Activated naive CD8-positive, alpha-beta T cell (primary cell): ENCODE data around the gene POLR2H.

Experiments used
- H3K27ac Mint-ChIP-seq: one replicate; pipeline ENCODE4 v1.8.0; 2021; ENCODE audit warnings: mixed read lengths
- H3K27me3 Mint-ChIP-seq: one replicate; pipeline ENCODE4 v1.8.0; 2021; ENCODE audit warnings: mixed read lengths
- H3K36me3 Mint-ChIP-seq: one replicate; pipeline ENCODE4 v1.8.0; 2021; ENCODE audit warnings: mixed read lengths
- H3K4me1 Mint-ChIP-seq: one replicate; pipeline ENCODE4 v1.8.0; 2021; ENCODE audit warnings: low read depth, mixed read lengths
- H3K4me3 Mint-ChIP-seq: one replicate; pipeline ENCODE4 v1.8.0; 2021; ENCODE audit warnings: mild to moderate bottlenecking, mixed read lengths
- H3K9me3 Mint-ChIP-seq: one replicate; pipeline ENCODE4 v1.8.0; 2021; ENCODE audit warnings: low read depth, mixed read lengths

Gene POLR2H

DNA sequence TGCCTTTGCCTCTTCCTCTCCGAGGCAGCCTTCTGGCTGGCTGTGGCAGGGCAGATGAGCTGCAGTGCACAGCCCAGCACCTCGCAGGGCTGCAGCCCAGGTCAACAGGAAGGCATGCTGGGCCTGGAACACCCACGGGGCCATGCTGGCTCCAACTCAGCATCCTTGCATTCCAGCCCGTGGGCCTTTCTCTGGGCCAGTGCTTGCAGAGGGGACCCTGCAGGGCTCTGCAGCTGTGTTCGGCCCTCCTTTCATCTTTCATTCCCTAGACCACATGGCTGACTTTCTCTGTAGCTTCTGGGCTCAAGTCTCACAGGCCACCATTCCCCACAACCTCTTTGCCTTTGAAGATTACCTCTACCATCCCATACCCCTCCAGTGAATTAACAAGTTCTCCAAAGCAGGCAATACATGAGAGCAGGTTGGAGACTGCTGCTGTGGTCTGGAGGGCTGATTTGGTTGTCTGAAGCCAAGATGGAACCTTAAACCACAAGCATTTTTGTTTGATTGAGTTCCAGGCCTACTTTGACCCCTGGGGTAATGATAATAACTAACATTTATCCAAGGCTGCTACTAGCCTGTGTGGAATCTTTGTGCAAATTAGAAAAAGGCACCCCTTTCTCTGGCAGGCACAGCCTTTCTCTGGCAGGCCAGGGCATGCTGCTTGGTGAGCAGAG is 18.2 kb upstream of the POLR2H start:
- H3K36me3 Mint-ChIP-seq, result peaks cover 6% of the 10 kb centered on the region
- peaks cover 4% of the 10 kb centered on the region for H3K4me1 Mint-ChIP-seq
- H3K9me3 Mint-ChIP-seq, result no peaks in the 10 kb centered on the region
- no peak overlapping the region for H3K4me3 Mint-ChIP-seq
- no peak overlapping the region for H3K27ac Mint-ChIP-seq
- no peaks in the 10 kb centered on the region for H3K27me3 Mint-ChIP-seq

- peaks cover 6% of the 10 kb centered on the region for H3K36me3 Mint-ChIP-seq
- no peak overlapping the region for H3K27ac Mint-ChIP-seq
These were observed 16.8 kb upstream of the POLR2H start for GRCh38 chr3:184344579-184345316.

DNA sequence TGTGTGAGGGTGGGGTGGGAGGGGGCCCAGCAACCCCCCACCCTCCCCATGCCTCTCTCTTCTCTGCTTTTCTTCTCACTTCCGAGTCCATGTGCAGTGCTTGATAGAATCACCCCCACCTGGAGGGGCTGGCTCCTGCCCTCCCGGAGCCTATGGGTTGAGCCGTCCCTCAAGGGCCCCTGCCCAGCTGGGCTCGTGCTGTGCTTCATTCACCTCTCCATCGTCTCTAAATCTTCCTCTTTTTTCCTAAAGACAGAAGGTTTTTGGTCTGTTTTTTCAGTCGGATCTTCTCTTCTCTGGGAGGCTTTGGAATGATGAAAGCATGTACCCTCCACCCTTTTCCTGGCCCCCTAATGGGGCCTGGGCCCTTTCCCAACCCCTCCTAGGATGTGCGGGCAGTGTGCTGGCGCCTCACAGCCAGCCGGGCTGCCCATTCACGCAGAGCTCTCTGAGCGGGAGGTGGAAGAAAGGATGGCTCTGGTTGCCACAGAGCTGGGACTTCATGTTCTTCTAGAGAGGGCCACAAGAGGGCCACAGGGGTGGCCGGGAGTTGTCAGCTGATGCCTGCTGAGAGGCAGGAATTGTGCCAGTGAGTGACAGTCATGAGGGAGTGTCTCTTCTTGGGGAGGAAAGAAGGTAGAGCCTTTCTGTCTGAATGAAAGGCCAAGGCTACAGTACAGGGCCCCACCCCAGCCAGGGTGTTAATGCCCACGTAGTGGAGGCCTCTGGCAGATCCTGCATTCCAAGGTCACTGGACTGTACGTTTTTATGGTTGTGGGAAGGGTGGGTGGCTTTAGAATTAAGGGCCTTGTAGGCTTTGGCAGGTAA is 16.0 kb upstream of the POLR2H start:
- peaks cover 6% of the 10 kb centered on the region for H3K36me3 Mint-ChIP-seq
- no peaks in the 10 kb centered on the region for H3K27me3 Mint-ChIP-seq
- no peak overlapping the region for H3K4me3 Mint-ChIP-seq
- no peak overlapping the region for H3K27ac Mint-ChIP-seq
- no peaks in the 10 kb centered on the region for H3K9me3 Mint-ChIP-seq
- H3K4me1 Mint-ChIP-seq, result no peaks in the 10 kb centered on the region

More at GRCh38 chr3:184344579-184345316, 16.8 kb upstream of the POLR2H start:
- Mint-ChIP-seq H3K9me3 (no peaks in the 10 kb centered on the region), H3K27me3 (no peaks in the 10 kb centered on the region), H3K4me1 (no peaks in the 10 kb centered on the region), H3K4me3 (no peak overlapping the region)

- H3K4me3 Mint-ChIP-seq, result no peak overlapping the region
- H3K9me3 Mint-ChIP-seq, result no peaks in the 10 kb centered on the region
- H3K4me1 Mint-ChIP-seq, result no peaks in the 10 kb centered on the region
- H3K27me3 Mint-ChIP-seq, result no peaks in the 10 kb centered on the region
- H3K27ac Mint-ChIP-seq, result no peak overlapping the region
- H3K36me3 Mint-ChIP-seq, result peaks cover 6% of the 10 kb centered on the region
These were observed 14.9 kb upstream of the POLR2H start for GRCh38 chr3:184346480-184347190.

- Mint-ChIP-seq H3K36me3 (peaks cover 6% of the 10 kb centered on the region), H3K27ac (no peak overlapping the region), H3K9me3 (no peaks in the 10 kb centered on the region), H3K27me3 (no peaks in the 10 kb centered on the region), H3K4me3 (no peak overlapping the region), H3K4me1 (no peaks in the 10 kb centered on the region)
These were observed 14.0 kb upstream of the POLR2H start for GRCh38 chr3:184347321-184348056.

- Mint-ChIP-seq H3K27me3 (no peaks in the 10 kb centered on the region), H3K27ac (no peak overlapping the region), H3K4me3 (no peak overlapping the region), H3K9me3 (no peaks in the 10 kb centered on the region), H3K4me1 (no peaks in the 10 kb centered on the region), H3K36me3 (peaks cover 3% of the 10 kb centered on the region)
These were observed 13.5 kb upstream of the POLR2H start for GRCh38 chr3:184348057-184348382.

DNA sequence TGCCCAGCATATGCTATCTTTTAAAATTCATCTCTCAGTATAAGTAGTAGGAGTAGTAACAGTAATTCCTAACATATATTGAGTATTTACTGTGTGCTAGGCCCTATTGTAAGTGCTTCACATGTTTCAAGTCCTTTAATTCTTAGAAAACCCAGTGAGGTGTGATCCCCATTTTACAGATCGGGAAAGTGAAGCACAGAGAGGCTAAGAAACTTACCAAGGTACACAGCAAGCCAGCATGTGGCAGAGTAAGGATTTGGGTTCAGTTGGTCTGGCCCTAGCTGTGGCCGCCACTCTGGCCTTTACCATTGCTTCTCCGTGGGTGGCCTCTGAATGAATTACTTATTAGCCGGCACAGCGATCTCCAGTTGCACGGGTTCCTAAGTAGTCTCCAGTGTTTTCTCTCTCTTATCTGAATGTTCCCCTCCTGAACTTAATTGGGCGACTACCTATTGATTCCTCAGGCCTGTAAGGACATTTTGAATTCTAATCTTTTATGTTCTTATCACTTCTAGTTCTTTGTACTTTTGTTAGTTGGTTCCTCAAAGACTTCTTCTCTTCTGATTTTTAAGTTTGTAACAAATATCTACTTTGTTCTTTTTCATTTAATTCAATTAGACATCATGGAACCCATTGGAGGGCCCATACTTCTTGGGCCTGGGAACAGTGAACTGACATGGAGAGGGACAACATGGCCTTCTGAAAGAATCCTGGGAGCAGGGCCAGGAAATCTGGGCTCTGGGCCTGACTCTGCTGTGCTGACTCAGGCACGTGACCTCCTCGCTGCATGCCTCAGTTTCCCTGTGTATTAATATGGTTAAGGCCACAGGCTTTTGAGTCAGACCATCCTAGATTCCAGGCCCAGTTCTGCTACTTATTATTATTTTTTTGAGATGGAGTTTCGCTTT is 11.7 kb upstream of the POLR2H start:
- no peaks in the 10 kb centered on the region for H3K4me1 Mint-ChIP-seq
- peaks cover 3% of the 10 kb centered on the region for H3K36me3 Mint-ChIP-seq
- H3K27me3 Mint-ChIP-seq, result no peaks in the 10 kb centered on the region
- H3K4me3 Mint-ChIP-seq, result no peak overlapping the region
- no peak overlapping the region for H3K27ac Mint-ChIP-seq
- H3K9me3 Mint-ChIP-seq, result no peaks in the 10 kb centered on the region

DNA sequence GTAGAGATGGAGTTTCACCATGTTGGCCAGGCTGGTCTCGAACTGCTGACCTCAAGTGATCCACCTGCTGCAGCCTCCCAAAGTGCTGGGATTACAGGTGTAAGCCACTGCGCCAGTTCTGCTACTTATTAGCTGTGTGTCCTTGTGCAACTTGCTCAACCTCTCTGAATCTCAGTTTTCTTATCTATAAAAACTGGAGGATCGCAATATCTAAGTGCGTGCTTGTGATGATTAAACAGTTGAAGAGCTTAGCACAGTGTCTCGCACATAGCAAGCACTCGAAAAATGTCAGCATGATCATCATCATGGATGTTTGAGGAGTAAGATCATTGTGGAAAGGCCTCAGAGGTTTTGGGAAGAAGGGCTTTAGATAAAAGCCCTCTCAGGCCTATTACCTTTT is 10.9 kb upstream of the POLR2H start:
- no peaks in the 10 kb centered on the region for H3K9me3 Mint-ChIP-seq
- no peaks in the 10 kb centered on the region for H3K36me3 Mint-ChIP-seq
- H3K4me3 Mint-ChIP-seq, result no peak overlapping the region
- H3K27ac Mint-ChIP-seq, result no peak overlapping the region
- no peaks in the 10 kb centered on the region for H3K27me3 Mint-ChIP-seq
- H3K4me1 Mint-ChIP-seq, result no peaks in the 10 kb centered on the region

DNA sequence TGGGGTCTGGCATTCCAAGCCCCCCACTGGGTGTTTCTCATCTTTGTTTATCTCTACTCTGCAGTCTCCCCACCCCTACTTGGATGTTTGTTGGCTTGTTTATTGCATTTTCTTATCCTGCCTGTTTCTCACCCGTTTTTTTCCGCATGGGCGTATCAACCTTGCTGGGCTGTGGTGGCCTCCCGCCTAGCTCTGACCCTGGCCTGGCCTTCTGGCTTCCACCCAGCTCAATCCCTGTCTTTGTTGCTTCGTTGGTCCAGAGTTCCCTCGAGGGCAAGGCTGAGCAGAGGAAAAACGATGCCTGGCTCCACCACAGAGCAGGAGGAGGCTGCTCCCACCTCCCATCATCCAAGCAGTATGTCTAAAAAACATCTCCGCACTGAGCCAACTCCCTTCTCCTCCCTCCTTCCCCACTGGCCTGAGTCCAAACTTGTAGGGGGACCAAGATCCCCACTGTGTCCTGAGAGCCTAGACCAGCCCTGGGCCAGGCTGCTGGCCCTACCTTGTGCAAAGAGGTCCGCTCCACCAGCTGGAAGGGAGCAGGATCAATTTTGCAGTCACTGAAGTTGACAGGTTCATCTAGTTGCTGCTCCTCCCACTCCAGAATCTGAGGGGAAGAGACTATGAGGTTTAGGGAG is 9.9 kb upstream of the POLR2H start:
- Mint-ChIP-seq H3K27ac (no peak overlapping the region), H3K4me3 (no peak overlapping the region), H3K36me3 (no peaks in the 10 kb centered on the region), H3K27me3 (no peaks in the 10 kb centered on the region), H3K4me1 (no peaks in the 10 kb centered on the region), H3K9me3 (no peaks in the 10 kb centered on the region)

- Mint-ChIP-seq H3K9me3 (no peaks in the 10 kb centered on the region), H3K4me1 (no peaks in the 10 kb centered on the region), H3K27me3 (no peaks in the 10 kb centered on the region), H3K36me3 (peaks cover 2% of the 10 kb centered on the region), H3K27ac (no peak overlapping the region), H3K4me3 (no peak overlapping the region)
These were observed 9.2 kb upstream of the POLR2H start for GRCh38 chr3:184352149-184352785.

DNA sequence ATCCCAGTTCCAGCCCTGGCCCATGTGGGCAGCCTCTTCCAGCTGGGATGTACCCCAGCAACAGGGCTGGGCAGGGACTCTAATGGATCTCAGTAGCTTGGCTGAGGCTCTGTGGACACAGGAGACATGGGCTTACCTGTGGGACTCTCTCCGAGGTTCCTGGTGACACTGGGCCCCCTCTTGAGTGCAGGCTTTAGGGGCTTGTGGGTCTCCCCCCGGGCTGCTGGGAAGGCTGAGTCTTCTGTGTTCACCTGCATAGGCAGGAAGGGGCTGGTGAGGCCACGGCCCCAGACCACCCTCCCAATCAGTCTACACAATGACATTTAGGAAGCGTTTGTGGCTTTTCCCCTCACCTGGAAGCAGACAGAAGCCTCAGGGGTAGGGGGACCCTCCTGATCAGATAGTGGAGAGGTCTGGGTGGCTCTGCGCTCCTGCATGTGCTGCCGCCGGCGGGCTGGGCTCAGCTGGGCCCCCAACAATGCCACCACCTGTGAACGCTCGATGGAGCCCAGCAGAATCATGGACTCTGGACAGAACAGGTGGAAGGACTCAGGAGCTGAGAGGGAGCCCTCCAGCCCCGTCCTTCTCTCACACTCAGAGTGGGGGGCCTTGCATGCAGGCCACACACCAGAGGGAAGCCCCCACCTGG is 8.5 kb upstream of the POLR2H start:
- H3K36me3 Mint-ChIP-seq, result peaks cover 2% of the 10 kb centered on the region
- no peaks in the 10 kb centered on the region for H3K9me3 Mint-ChIP-seq
- H3K27me3 Mint-ChIP-seq, result no peaks in the 10 kb centered on the region
- H3K4me1 Mint-ChIP-seq, result no peaks in the 10 kb centered on the region
- no peak overlapping the region for H3K27ac Mint-ChIP-seq
- H3K4me3 Mint-ChIP-seq, result no peak overlapping the region

DNA sequence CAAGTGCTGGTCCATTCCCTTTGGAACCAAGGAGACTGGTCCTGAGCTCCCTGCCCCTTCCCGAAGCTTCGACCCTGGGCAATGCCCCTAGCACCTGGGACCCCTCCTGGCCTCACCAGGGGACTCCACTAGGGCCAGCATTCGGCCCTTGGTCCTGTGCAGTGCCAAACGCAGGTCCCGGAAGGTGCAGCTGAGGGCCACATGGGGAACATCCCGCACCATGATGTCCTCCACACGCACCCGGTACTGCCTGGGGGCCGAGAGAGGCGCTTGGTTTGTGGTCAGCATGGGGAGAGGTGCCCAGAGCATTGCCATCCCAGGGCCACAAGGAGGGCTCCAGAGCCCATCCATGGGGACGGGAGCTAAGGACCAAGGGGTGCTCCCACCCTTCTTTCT is 8.0 kb upstream of the POLR2H start:
- Mint-ChIP-seq H3K27me3 (no peaks in the 10 kb centered on the region), H3K4me3 (no peak overlapping the region), H3K9me3 (no peaks in the 10 kb centered on the region), H3K36me3 (peaks cover 2% of the 10 kb centered on the region), H3K4me1 (no peaks in the 10 kb centered on the region), H3K27ac (no peak overlapping the region)
